Measurements from ENCODE around the gene TRIM50. TPM values are rescaled to one million over a fixed set of nuclear protein-coding genes. Genes with fewer than 3 reads are reported as not detected.

TRIM50 gene
- not detected in 5 replicates for total RNA-seq (2022; extraction: Qiagen RNA extraction; ENCODE audit: low read depth)

GRCh38 chr7:73327922-73328321, at the start of gene TRIM50, which contains the start of gene FKBP6:
Gene TRIM50 (minus strand): TSS chr7:73328082. CDS start chr7:73324787, 3,295 bp downstream.
Gene FKBP6 (plus strand): TSS chr7:73328161. CDS start chr7:73328429, 268 bp downstream.

GRCh38 chr7:73308665-73309214, 19.1 kb downstream of the TRIM50 start, which contains the start of gene NSUN5:
Gene NSUN5 (minus strand): TSS chr7:73308826. CDS start chr7:73308790, 36 bp downstream.

Other genes with a start within 250 kb of the TRIM50 start
- gene SPDYE9, start 242.0 kb downstream of the TRIM50 start, total RNA-seq (2022; extraction: Qiagen RNA extraction; ENCODE audit: low read depth), result not detected in 5 replicates
- gene NSUN5, start 19.3 kb downstream of the TRIM50 start, total RNA-seq (2022; extraction: Qiagen RNA extraction; ENCODE audit: low read depth), result 49.2 to 62.0 TPM (median 55.3 TPM) in 5 replicates
- gene FKBP6, start 79 bp upstream of the TRIM50 start, total RNA-seq (2022; extraction: Qiagen RNA extraction; ENCODE audit: low read depth), result not detected in 5 replicates
- gene FZD9, start 105.7 kb upstream of the TRIM50 start, total RNA-seq (2022; extraction: Qiagen RNA extraction; ENCODE audit: low read depth), result 1.1 to 2.1 TPM (median 1.8 TPM) in 5 replicates
- 56.6 to 71.3 TPM (median 66.3 TPM) in 5 replicates for gene BAZ1B, start 194.2 kb upstream of the TRIM50 start, total RNA-seq (2022; extraction: Qiagen RNA extraction; ENCODE audit: low read depth)
- gene BCL7B, start 229.6 kb upstream of the TRIM50 start, total RNA-seq (2022; extraction: Qiagen RNA extraction; ENCODE audit: low read depth), result 67.1 to 80.2 TPM (median 70.2 TPM) in 5 replicates

All from A549 treated with DMSO at 1 μM for 4 hours (cell line).